NT2/D1 (cell line): Measurements from ENCODE around the gene SRGAP3.

Experiments used
- SUZ12 ChIP-seq: IDR thresholded peaks from 2 replicates; pipeline ENCODE4 v1.6.1; 2011; ENCODE audit not compliant: insufficient read length, insufficient read depth; ENCODE audit errors: extremely low read depth
- YY1 ChIP-seq: IDR thresholded peaks from 2 replicates; pipeline ENCODE4 v1.6.1; 2011; ENCODE audit not compliant: insufficient read length, insufficient read depth
- ZNF274 ChIP-seq: IDR thresholded peaks from 2 replicates; pipeline ENCODE4 v1.6.1; 2011; ENCODE audit warnings: mild to moderate bottlenecking, low read depth, low read length

DNA sequence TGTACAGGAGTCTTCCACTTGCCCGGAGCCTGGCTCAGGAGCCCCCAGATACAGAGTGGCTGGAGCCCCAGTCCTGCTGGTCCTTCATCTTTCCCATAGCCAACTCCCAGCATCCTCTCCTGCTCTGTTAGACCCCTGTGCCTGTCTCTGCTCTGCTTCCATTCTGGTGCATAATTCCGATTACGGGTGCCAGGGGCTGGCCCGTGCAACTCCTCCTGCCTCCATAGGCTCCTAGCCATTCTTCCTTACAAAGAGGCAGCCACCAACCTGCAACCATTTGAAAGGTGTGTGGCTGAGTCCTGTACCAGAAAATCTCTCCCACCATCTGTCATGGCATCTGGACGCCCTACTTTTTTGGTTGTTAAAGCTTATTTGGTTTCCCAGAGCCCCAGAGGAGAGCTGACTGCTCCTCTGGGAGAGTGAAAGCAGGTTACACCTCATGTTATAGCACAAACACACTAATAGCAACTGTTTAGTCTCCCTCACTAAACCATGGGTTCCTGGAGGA is 281.0 kb downstream of the SRGAP3 start:
- TF ChIP-seq YY1 (no peak), ZNF274 (no peak), SUZ12 (no peak)
